ENCODE results near the gene DNAH9.
A peak's percentile ranks its signal among the peaks of the same experiment; 100 is the strongest.

DNAH9 gene

DNA sequence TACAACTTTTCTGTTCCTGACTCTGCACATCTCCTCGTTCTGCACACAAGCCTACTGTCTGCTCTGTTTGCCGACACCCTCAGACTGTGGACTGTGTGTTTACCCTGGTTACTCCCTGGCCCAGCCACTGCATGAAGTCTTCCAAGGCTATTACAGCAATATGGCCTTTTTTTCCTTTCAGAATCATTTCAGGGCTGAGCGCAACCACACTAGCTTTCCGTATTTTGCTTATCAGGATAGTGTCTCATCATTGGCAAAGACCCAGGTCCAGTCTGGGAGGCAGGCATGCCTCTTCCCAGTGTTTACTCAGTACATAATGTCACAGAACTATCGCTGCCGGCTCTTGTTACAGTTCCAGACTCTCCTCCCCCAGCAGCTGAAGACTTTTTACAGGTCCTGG lies 10.1 kb downstream of the DNAH9 start:
- no peak for DNase-seq

DNA sequence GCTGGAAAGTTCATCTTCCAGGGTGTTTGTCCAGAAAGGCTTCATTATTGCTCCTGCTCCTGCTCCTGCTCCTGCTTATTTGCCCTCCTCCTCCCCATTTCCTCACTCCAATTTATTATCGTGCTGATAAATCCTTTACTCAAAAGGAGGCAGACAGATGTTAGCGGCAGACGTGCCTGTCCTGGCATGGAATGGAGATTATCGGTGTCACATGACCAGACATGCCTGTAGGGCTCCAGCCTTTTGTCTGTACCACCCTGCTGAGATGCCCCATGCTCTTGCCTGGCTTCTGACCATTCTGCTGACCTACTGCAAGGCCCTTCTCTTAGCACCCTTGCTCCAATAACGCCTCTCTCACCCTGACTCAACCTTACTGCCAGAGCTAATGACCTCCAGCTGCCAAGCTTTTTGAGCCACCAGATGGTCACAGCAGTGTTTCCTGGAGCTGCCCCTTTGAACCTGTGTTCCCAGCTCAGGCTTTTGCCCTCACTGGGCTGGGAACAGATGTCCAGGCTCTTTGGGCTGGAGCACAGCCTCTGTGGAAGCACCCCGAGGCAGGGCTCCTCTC lies 12.8 kb downstream of the DNAH9 start:
- no peak for DNase-seq

GRCh38 chr17:11612956-11613355 lies 14.7 kb downstream of the DNAH9 start:
- DNase-seq, result no peak

GRCh38 chr17:11618861-11619566 lies 20.7 kb downstream of the DNAH9 start:
- no peak for DNase-seq

DNA sequence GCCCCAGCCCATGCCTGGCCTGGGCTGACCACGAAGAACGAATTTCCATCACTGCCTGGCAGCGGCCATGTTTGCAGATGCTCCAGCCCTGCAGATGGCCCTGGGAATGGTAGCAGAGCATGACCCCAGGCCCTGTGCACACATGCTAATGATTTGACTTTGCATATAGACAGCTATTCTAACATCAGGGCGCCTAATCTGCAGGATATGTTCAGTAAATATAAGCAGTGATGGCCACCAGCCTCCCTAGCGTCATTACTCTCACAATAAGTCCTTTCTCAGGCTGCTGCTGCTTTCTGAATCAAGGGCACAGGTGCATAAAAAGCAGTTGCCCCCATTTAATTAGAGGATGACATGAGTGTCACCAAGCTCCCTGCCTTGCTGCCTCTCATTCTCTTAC lies 24.2 kb downstream of the DNAH9 start:
- no peak for DNase-seq

GRCh38 chr17:11624976-11625375 lies 26.7 kb downstream of the DNAH9 start:
- DNase-seq, result no peak

GRCh38 chr17:11625878-11626277 lies 27.6 kb downstream of the DNAH9 start:
- no peak for DNase-seq

DNA sequence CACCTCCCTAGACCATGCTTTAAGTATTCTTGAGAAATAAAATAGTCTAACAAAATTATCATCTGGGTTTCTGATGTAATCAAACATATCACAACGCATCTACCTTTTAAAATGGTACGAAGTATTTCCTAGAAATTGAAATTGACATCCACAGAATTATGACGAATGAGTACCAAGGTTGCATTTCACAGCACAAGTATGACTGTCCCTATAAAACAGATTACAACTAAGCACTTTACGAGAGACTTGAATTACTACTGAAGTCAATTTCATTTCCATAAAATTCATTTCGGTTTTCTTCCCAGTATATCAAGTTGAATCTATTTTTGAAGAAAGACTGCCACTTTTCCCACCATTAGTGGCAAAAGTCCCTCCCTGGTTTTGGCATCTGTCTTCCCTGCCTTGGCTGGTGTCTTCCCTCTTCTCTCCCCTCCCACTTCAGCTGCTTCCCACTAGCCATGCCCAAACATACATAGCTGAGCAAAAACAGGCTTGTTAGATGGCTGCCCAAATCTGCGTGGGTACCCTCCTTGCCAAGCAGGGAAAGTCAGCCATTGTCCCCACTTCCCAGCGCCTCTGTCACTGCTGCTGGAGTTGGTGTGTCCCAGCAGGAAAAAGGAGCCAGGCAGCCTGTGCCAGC lies 29.2 kb downstream of the DNAH9 start:
- DNase-seq, result no peak

DNA sequence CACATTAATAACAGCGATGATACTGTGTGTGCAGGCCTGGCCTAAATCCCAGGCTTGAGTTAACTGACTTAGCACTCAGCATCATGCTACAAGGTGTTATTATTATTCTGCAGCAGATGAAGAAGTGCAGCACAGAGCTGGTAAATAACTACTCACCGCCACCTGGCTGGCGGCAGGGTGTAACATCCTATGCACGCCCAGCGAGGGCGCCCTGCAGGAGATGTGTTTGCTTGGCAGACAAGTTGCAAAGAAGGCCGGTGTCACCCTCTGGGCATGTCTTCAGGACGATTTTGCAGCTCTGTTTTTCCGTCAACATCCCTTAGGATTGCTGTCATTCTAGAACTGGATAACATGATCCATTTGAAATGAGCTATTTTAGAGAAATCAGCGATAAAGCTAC lies 30.1 kb downstream of the DNAH9 start:
- no peak for DNase-seq

GRCh38 chr17:11628831-11629230 lies 30.6 kb downstream of the DNAH9 start:
- DNase-seq, result no peak

DNA sequence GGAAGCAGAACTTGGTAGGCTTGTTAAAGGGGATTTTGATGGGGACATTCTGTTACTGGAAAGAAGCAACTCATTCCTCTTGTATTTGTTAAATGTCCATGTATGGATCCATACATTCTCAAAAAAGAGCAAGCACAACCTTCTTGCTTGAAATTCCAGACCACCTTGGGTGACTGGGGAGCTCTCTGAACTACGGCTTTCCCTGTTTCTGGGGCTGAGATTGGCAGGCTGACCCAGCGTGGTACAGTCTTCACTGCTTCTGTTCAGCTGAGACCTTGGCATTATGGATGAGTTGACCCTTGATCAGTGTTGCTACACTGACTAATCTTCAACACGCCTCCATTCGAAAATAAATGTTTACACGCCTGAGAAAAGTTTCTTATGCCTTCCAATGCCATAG lies 38.5 kb downstream of the DNAH9 start:
- DNase-seq, result no peak

GRCh38 chr17:11637796-11638195 lies 39.5 kb downstream of the DNAH9 start:
- DNase-seq, result no peak

GRCh38 chr17:11638700-11639265 lies 40.5 kb downstream of the DNAH9 start:
- DNase-seq, result no peak

- DNase-seq, result no peak
Measured at GRCh38 chr17:11639736-11640462, 41.6 kb downstream of the DNAH9 start.

DNA sequence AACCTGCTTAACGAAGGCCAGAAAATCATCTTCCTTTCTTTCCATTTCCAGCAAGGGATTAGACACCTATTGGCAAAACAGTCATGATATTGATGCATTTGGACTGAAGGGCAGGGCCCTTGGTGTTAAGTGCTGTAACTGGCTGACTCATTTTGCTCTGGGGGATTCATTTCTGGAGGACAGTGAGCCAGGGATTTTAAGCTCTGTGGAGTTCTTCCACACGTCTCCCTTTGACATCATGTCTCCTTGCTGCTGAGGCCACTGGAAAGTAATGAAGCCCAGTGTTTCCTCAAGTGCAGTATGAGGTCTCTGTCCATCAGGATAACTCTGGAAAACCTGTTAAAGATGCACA lies 42.2 kb downstream of the DNAH9 start:
- DNase-seq, result no peak

DNA sequence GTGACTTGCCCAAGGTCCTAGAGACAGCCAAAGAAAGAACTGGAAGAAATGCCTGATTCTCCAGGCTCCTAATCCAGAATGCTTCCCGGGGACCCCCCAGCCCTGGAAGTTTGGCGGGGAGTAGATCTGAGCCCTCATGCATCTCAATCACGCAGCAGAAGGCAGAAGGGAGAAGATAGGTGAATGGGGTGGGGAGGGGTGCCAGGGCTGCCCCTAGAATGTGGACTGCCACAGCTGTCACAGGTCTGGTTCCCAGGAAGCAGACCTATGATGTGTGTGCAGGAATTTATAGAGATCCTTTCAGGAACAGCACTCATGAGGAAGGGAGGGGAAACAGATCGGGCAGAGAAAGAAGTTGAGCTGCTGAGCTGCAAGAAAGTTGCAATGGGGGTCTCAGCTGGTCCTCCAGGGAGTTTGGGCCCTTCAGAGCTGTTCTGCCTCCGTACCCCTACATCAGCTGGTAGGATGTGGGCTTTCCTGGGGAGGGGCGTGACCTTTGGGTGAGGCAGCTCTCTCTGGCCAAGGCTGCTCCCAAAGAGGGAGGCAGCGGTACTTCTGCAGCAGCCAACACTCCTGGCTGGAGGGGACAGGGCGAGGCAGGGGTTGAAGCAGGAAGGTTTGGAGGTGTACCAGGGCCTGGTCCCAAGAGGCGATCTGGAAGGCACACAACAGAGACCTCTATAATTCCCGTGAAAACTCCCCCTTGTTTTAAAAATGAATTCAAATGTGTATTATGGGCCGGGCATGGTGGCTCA lies 43.4 kb downstream of the DNAH9 start:
- DNase-seq, result no peak

DNA sequence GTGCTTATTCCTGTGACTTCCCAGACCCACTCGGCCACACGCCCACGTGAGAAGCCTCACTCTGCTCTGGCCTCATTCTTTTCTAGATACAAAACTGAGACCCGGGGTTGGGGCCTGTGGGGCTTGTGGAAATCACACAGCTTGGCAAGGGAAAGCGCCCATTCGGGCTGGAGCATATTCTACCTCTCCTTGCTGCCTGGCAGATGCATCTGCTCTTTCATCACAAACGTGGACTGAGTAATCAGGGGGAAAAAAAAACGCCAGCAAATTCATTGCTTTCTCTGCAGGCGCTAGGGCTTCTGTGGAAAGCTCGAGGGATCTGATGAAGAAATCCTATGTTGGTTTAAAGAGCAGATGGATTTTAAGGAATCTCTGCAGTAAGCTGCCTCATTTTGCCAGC lies 44.4 kb downstream of the DNAH9 start:
- DNase-seq, result no peak

DNA sequence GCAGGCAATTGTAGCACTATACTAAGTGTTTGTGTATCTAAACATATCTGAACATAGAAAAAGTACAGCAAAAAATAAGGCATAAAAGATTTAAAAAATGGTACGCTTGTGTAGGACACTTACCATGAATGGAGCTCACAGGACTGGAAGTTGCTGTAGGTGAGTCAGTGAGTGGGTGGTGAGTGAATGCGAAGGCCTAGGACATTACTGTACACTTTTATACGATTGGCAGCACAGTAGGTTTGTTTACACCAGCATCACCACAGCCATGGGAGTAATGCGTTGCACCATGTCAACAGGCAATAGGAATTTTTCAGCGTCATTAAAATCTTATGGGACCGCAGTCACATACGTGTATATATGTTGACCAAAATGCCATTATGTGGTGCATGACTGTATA lies 45.6 kb downstream of the DNAH9 start:
- DNase-seq, result no peak

- peak; percentile 33 to 35 for DNase-seq
Measured at GRCh38 chr17:11644265-11645212, 46.3 kb downstream of the DNAH9 start.

DNA sequence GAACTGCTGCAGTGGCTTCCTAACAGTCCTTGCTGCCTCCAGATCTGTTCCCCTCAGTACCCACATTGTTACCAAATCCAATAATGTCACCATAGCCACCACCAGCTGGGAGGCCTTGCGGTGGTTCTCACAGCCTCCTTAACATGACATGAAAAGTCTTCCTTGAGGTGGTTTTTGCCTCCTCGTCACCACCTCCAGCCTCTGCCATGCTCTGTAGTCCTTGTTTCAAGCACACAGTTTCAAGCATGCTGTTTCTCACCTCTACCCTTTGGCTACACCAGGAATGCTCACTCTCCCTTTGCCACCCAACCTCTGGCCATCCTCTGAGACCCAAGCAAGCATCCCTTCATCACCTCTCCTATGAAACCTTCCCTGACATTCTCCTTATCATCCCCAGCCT lies 47.2 kb downstream of the DNAH9 start:
- DNase-seq, result no peak

- DNase-seq, result no peak
Measured at GRCh38 chr17:11651089-11651488, 52.8 kb downstream of the DNAH9 start.

- no peak for DNase-seq
Measured at GRCh38 chr17:11668618-11669017, 70.3 kb downstream of the DNAH9 start.

Data from stimulated activated CD4-positive, alpha-beta T cell treated with anti-CD3 and anti-CD28 coated beads, Interleukin-2, amount 100 ng/mL, for 24 hours (primary cell).